Choroid plexus epithelial cell (primary cell): ENCODE results near the gene NAB1.

Source experiments
- DNase-seq: peaks from one replicate; pipeline ENCODE4 v3.0.0-alpha.2; 2010; ENCODE audit warnings: low read depth
- H3K4me3 ChIP-seq: 2 replicates; pipeline ENCODE4 v1.5.1; 2011; ENCODE audit warnings: low read depth, mild to moderate bottlenecking, control low read depth, low read length, moderate library complexity
- CTCF ChIP-seq: conservative IDR thresholded peaks from 2 replicates; pipeline ENCODE4 v1.5.1; 2011; ENCODE audit warnings: low read depth, mild to moderate bottlenecking, control low read depth, inconsistent platforms, low read length, moderate library complexity

NAB1 gene

GRCh38 chr2:190670182-190670946 lies 21.5 kb downstream of the NAB1 start:
- TF ChIP-seq CTCF: no peak
- H3K4me3 ChIP-seq: no peak overlapping the region
- DNase-seq: no peak

GRCh38 chr2:190674966-190675650 lies 26.2 kb downstream of the NAB1 start:
- H3K4me3 ChIP-seq: no peak overlapping the region
- TF ChIP-seq CTCF: no peak
- no peak for DNase-seq

GRCh38 chr2:190677255-190677654 lies 28.4 kb downstream of the NAB1 start:
- no peak overlapping the region for H3K4me3 ChIP-seq
- peak; percentile 62 for DNase-seq
- no peak for TF ChIP-seq CTCF

GRCh38 chr2:190678444-190679162 lies 29.7 kb downstream of the NAB1 start:
- no peak for TF ChIP-seq CTCF
- peak overlapping the region; percentile 2 for H3K4me3 ChIP-seq
- DNase-seq: peak; percentile 73

- no peak for DNase-seq
- H3K4me3 ChIP-seq: no peak overlapping the region
- no peak for TF ChIP-seq CTCF
These were observed 30.5 kb downstream of the NAB1 start for GRCh38 chr2:190679391-190679790.

- peak; percentile 65 for DNase-seq
- TF ChIP-seq CTCF: peak; percentile 75
- H3K4me3 ChIP-seq: no peak overlapping the region
These were observed 31.1 kb downstream of the NAB1 start for GRCh38 chr2:190679813-190680591.
